ENCODE measurements around the gene TNRC6C.

Gene TNRC6C

GRCh38 chr17:78124081-78124835 is 165.8 kb downstream of the TNRC6C start:
- DNase-seq (ENCODE audit: low read depth): no peak
- H3K4me3 ChIP-seq (ENCODE audit: low read depth, low read length): peak overlapping the region; percentile 82
- TF ChIP-seq CTCF (IDR thresholded peaks at IDR 0.05; ENCODE audit: low read depth, low read length, missing control alignments): no peak

GRCh38 chr17:78124836-78125137 is 166.3 kb downstream of the TNRC6C start:
- no peak for DNase-seq (ENCODE audit: low read depth)
- TF ChIP-seq CTCF (IDR thresholded peaks at IDR 0.05; ENCODE audit: low read depth, low read length, missing control alignments): no peak
- H3K4me3 ChIP-seq (ENCODE audit: low read depth, low read length): peak overlapping the region; percentile 82

- H3K4me3 ChIP-seq (ENCODE audit: low read depth, low read length): peak overlapping the region; percentile 82
- no peak for DNase-seq (ENCODE audit: low read depth)
- TF ChIP-seq CTCF (IDR thresholded peaks at IDR 0.05; ENCODE audit: low read depth, low read length, missing control alignments): no peak
Measured at GRCh38 chr17:78125138-78125913, 166.8 kb downstream of the TNRC6C start.

GRCh38 chr17:78125976-78126894 is 167.7 kb downstream of the TNRC6C start:
- TF ChIP-seq CTCF (IDR thresholded peaks at IDR 0.05; ENCODE audit: low read depth, low read length, missing control alignments): no peak
- peak overlapping the region; percentile 82 for H3K4me3 ChIP-seq (ENCODE audit: low read depth, low read length)
- DNase-seq (ENCODE audit: low read depth): no peak

- TF ChIP-seq CTCF (IDR thresholded peaks at IDR 0.05; ENCODE audit: low read depth, low read length, missing control alignments): no peak
- H3K4me3 ChIP-seq (ENCODE audit: low read depth, low read length): peak overlapping the region; percentile 82
- no peak for DNase-seq (ENCODE audit: low read depth)
Measured at GRCh38 chr17:78126895-78127238, 168.4 kb downstream of the TNRC6C start.

GRCh38 chr17:78127239-78127887 is 168.9 kb downstream of the TNRC6C start:
- no peak for DNase-seq (ENCODE audit: low read depth)
- peak overlapping the region; percentile 82 for H3K4me3 ChIP-seq (ENCODE audit: low read depth, low read length)
- TF ChIP-seq CTCF (IDR thresholded peaks at IDR 0.05; ENCODE audit: low read depth, low read length, missing control alignments): no peak

All from GM12864 (cell line).